Ishikawa (cell line): Measurements from ENCODE around the gene ARPP21.

Experiments
- CEBPB ChIP-seq: IDR thresholded peaks from 2 replicates; pipeline ENCODE4 v1.6.1; 2012
- CREB1 ChIP-seq: IDR thresholded peaks from 2 replicates; pipeline ENCODE4 v1.6.1; 2012; ENCODE audit warnings: low read depth
- EGR1 ChIP-seq: IDR thresholded peaks from 2 replicates; pipeline ENCODE4 v1.6.1; 2012
- EP300 ChIP-seq: IDR thresholded peaks from 2 replicates; pipeline ENCODE4 v1.6.1; 2012; ENCODE audit warnings: borderline replicate concordance
- FOXM1 ChIP-seq: IDR thresholded peaks from 2 replicates; pipeline ENCODE4 v1.6.1; 2012; ENCODE audit warnings: low read depth, borderline replicate concordance
- NFIC ChIP-seq: IDR thresholded peaks from 2 replicates; pipeline ENCODE4 v1.6.1; 2012
- RAD21 ChIP-seq: IDR thresholded peaks from 2 replicates; pipeline ENCODE4 v1.6.1; 2012; ENCODE audit warnings: low read depth
- TAF1 ChIP-seq: IDR thresholded peaks from 2 replicates; pipeline ENCODE4 v1.6.1; 2012; ENCODE audit warnings: low read depth, mild to moderate bottlenecking
- TCF12 ChIP-seq: IDR thresholded peaks from 2 replicates; pipeline ENCODE4 v1.6.1; 2012; ENCODE audit warnings: low read depth
- TEAD4 ChIP-seq: IDR thresholded peaks from 2 replicates; pipeline ENCODE4 v1.6.1; 2012
- YY1 ChIP-seq: IDR thresholded peaks from 2 replicates; pipeline ENCODE4 v1.6.1; 2012; ENCODE audit warnings: low read depth
- ZBTB7A ChIP-seq: IDR thresholded peaks from 2 replicates; pipeline ENCODE4 v1.6.1; 2012; ENCODE audit warnings: low read depth
- TF ChIP-seq, protein P1 (sequence below): IDR thresholded peaks from 2 replicates; pipeline ENCODE4 v1.6.1; 2012
- TF ChIP-seq, protein P2 (sequence below): IDR thresholded peaks from 2 replicates; pipeline ENCODE4 v1.6.1; 2012; ENCODE audit warnings: low read depth, mild to moderate bottlenecking
- TF ChIP-seq, protein P3 (sequence below): IDR thresholded peaks from 2 replicates; pipeline ENCODE4 v1.6.1; 2012

ARPP21 gene

DNA sequence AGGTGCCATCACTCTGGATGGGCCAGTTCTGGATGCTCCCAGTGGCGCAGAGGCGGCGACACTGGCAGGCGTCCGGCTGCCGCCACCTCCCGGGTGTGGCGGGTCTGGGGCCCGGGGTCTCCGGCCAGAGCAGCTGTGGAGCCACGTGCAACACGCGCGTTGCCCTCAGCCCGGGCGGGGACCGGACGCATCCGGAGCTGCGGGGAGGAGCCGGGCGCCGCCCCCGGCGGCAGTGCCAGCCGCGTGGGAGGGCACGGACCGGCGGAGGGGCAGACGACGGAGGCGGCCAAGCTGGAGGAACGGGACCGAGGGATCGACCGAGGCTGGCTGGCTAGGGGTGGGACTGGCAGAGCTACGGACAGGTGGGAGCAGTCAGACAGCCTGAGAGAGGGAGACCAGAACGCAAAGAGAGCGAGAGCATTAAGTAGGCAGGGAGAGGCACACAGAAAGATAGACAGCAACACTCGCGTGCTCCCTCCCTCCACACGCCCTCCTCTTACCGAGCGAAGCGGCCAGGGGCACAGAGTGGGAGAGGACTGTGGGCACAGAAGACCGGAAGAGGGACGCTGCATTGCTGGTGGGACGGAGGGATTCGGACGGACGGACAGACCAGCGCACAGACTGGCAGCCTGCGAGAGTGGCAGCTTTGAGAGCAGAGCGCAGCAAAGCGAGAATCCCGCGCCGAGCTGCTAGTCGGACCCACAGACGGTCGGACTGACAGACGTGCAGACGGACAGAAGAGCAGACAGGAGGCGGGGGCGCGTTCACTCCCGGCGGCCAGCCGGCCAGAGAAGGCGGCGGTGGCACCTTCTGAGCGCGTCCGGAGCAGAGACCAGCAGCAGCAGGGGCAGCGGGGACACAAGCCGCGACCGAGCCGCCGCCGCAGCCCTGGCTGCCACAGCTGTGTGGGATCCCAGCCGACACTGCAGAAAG is at the start of gene ARPP21:
TSS of gene ARPP21 (plus strand) at position 272 of the 933 bp plus-strand sequence. CDS start 42,227 bp downstream, outside the sequence.
- TF ChIP-seq, protein P1, sequence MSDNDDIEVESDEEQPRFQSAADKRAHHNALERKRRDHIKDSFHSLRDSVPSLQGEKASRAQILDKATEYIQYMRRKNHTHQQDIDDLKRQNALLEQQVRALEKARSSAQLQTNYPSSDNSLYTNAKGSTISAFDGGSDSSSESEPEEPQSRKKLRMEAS: peak; percentile 72; the same call in 1 of the 2 replicates
- TF ChIP-seq ZBTB7A: 0 out of 2 replicates have a peak, but pooled peaks have one; percentile 63
- TF ChIP-seq, protein P2, sequence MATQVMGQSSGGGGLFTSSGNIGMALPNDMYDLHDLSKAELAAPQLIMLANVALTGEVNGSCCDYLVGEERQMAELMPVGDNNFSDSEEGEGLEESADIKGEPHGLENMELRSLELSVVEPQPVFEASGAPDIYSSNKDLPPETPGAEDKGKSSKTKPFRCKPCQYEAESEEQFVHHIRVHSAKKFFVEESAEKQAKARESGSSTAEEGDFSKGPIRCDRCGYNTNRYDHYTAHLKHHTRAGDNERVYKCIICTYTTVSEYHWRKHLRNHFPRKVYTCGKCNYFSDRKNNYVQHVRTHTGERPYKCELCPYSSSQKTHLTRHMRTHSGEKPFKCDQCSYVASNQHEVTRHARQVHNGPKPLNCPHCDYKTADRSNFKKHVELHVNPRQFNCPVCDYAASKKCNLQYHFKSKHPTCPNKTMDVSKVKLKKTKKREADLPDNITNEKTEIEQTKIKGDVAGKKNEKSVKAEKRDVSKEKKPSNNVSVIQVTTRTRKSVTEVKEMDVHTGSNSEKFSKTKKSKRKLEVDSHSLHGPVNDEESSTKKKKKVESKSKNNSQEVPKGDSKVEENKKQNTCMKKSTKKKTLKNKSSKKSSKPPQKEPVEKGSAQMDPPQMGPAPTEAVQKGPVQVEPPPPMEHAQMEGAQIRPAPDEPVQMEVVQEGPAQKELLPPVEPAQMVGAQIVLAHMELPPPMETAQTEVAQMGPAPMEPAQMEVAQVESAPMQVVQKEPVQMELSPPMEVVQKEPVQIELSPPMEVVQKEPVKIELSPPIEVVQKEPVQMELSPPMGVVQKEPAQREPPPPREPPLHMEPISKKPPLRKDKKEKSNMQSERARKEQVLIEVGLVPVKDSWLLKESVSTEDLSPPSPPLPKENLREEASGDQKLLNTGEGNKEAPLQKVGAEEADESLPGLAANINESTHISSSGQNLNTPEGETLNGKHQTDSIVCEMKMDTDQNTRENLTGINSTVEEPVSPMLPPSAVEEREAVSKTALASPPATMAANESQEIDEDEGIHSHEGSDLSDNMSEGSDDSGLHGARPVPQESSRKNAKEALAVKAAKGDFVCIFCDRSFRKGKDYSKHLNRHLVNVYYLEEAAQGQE: no peak
- TF ChIP-seq EGR1: peak; percentile 75

DNA sequence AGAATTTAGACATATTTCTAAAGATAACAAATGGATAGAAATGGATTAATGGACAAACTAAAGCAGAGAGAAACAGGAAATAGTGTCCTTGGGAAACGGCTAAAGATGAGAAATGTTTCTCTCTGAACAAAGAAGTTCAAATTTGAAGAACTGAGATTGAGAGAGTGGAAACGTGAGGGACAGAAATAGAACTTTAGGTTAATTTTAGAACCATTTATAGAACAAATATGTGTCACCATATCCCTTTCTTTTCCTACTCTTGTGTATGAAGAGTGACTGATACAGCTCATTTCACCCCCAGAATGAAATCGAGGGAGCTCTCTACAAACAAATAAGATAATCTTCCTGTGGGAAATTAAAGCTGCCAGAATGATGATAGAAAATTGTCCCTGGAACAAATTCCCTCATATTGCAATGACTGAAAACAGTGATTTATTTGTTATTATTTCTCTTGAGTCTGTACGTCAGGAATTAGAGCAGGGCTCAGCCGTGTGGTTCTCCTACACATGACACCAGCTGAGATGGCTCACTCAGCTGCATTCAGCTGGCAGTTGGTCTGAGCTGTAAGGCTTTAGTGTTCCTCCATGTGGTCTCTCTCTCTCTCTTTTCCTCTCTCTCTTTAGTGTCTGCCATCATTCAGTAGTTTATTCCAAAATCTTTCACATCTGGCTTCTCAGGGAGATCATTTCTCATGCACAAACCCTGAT is 46.6 kb upstream of the ARPP21 start:
- TF ChIP-seq TCF12: no peak
- no peak for TF ChIP-seq ZBTB7A
- TF ChIP-seq TAF1: no peak
- TF ChIP-seq EGR1: no peak
- TF ChIP-seq CREB1: no peak
- no peak for TF ChIP-seq FOXM1
- TF ChIP-seq, protein P2: no peak
- TF ChIP-seq RAD21: no peak
- TF ChIP-seq TEAD4: no peak

DNA sequence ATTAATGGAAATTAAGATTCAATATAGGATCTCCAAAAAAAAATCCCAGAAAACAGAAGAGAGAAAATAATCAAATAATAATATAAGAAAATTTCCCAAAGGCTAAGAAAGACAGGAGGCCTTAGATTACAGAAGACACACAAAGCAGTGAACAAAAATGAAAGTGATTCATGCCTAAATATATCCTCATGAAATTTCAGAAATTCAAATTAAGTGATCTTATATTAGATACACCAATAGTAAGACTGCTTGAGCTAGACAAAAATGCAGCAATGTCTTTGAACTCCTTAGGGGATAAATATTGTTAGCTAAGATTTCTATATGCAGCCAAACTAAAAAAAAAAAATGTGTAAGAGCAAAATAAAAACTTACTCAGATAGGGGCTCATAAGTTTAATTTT is 44.6 kb upstream of the ARPP21 start:
- TF ChIP-seq CEBPB (no peak), CREB1 (no peak), TEAD4 (no peak), TCF12 (no peak), TAF1 (no peak), ZBTB7A (no peak), YY1 (no peak), EP300 (no peak)
- TF ChIP-seq, protein P2: no peak
- TF ChIP-seq, protein P3, sequence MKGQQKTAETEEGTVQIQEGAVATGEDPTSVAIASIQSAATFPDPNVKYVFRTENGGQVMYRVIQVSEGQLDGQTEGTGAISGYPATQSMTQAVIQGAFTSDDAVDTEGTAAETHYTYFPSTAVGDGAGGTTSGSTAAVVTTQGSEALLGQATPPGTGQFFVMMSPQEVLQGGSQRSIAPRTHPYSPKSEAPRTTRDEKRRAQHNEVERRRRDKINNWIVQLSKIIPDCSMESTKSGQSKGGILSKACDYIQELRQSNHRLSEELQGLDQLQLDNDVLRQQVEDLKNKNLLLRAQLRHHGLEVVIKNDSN: no peak

DNA sequence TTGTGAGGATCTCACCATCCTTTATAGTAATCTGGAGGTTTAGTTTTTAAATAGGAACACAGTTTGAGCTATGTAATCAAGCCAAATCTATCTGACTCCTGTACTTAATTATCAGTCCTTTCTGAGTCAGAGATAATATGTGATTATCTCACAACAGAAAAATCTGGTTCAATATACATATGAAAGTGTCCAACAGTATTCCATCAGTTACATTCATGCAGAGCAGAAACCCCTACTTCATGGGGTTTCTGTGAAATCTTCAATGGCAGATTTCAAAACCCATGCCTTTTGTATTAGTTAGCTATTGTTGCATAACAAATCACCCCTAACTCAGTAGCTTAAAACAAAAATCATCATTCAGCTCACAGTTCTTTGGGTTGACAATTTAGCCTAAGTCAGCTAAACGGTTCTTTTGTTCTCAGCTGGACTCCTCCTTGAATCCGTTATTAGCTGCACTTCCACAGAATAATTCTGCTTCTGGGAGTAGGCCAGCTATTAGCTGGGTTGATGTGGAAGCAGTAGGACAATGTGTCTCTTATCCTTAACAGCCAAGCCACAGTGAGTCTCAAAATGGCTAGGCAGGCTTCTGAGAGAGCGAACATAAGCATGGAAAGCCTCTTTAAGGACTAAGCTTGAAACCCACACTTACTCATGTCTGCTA is 42.9 kb upstream of the ARPP21 start:
- TF ChIP-seq RAD21 (no peak), TEAD4 (no peak), ZBTB7A (no peak), CREB1 (no peak), TCF12 (no peak), FOXM1 (no peak), NFIC (no peak), EP300 (no peak), YY1 (no peak), CEBPB (no peak), TAF1 (no peak), EGR1 (no peak)
- TF ChIP-seq, protein P1: no peak
- TF ChIP-seq, protein P2: no peak
- TF ChIP-seq, protein P3: no peak
